Gastrocnemius medialis (tissue), 4 donors: ENCODE data around the gene TCFL5.

Experiments
- CTCF ChIP-seq, 5 experiments: fragments of 450-650 bp in 3 of 5; fragments of 200-600 bp in 2 of 5; sonication (generic) in 2 of 5; IDR thresholded peaks in 4 of 5; conservative IDR thresholded peaks in 1 of 5; 1 replicate in 4 of 5; 2 replicates in 1 of 5; pipeline ENCODE4 v1.5.1; 2016 to 2019; ENCODE audit warnings: antibody characterized with exemption in 5 of 5, mild to moderate bottlenecking in 3 of 5, moderate library complexity in 3 of 5
- POLR2A ChIP-seq, 2 donors: fragments of 450-650 bp; IDR thresholded peaks; one replicate each; pipeline ENCODE4 v1.6.1; 2017; ENCODE audit warnings: antibody characterized with exemption in 2 of 2, mild to moderate bottlenecking in 2 of 2, moderate library complexity in 2 of 2

GRCh38 chr20:62825986-62826645 is 35.5 kb downstream of the TCFL5 start:
- TF ChIP-seq CTCF (IDR thresholded peaks at IDR 0.05 in 4 of 5, conservative IDR thresholded peaks at IDR 0.05 in 1 of 5) (no peak), POLR2A (IDR thresholded peaks at IDR 0.05) (no peak)
